ENCODE results near the gene BMP8B. TPM values are rescaled to one million over a fixed set of nuclear protein-coding genes. Genes with fewer than 3 reads are reported as not detected.

BMP8B gene
- total RNA-seq, 1 experiment from 2014 or later: 2.4 TPM

DNA sequence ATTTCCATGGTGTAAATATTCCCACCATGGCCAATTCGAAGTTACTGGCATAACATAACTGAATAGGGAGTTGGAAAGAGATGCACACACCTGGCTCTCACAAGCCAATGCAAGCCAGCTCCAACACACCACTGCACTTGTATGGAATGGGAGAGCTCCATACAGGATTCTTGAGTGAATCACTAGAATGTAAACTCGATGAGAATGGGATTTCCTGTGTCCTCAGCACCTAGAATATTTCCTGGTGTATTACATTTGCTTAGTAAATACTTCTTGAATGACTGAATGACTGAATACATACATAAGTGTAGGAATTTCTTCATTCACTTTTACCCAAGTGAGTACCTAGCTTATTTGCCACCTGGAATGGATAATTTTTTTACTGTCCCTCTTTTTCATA, 66.2 kb downstream of the BMP8B start:
- no peak for DNase-seq (ENCODE audit: low read depth)

DNA sequence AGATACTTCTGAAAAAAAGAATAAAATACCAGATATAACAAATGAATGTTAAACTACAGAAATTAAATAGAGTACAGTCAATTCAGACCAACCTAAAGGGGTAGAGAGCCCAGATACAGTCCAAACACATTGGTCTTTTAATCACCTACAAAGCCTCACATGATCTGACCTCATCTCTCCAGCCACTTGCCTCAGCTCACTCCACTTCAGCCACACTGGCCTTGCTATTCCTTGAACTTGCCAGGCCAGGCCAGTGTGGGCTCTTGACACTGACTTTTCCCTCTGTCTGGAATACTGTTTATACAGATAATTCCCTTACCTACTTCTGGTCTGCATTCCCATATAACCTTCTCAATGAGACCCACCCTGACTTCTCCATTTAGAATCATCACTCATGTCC, 67.0 kb downstream of the BMP8B start:
- DNase-seq (ENCODE audit: low read depth): no peak

DNA sequence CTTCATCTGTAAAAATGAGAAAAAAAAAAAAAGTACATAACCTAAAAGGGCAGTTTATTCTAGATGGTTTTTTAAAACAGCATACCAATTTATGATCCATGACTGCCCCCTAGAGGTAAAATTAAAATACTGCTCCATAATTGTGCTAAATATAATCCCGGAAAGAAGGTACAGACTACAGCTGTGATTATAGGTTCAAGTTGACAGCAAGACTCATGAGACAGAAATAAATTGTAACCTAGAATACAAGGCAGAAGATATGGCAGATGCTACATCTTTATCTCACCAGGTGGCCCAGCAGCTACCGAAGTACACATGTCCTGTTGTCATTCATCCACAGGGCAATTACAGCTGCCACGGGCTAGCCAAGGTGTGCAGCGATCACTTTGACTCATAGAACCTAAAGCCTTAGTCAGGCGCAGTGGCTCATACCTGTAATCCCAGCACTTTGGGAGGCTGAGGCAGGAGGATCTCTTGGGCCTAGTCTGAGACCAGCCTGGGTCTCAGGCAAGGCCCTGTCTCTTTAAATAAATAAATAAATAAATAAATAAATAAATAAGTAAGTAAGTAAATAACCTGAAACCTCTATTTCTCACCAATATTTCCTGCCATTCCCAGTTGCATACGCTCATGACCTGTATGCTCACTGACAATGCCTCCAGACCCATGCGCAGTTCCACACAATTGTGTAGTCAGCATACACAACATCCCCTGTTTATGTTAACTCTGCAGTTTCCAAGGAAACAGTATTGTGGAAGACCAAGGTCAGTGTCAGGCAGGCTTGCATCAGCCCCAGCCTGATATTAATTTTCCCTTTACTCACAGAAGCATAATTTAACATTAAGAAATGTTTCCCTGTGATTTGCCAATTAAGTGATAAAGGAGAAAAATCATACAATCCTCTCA, 68.3 kb downstream of the BMP8B start:
- DNase-seq (ENCODE audit: low read depth): peak; percentile 61

DNA sequence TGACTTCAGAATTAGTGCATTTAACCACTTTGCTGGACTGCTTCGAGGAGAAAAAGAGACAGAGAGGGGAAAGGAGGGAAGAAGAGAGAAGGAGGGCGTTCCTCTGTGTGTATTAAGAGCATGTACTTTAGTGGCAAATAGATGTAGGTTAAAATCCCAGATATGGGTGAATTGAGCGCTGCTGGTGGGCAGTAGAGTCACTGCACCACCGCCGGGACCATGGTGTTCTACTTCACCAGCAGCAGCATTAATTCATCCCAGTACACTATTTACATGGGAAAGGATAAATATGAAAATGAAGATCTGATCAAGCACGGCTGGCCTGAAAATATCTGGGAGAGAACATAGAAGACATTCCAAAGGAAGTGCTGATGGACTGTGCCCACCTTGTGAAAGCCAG, 70.9 kb downstream of the BMP8B start:
- no peak for DNase-seq (ENCODE audit: low read depth)

DNA sequence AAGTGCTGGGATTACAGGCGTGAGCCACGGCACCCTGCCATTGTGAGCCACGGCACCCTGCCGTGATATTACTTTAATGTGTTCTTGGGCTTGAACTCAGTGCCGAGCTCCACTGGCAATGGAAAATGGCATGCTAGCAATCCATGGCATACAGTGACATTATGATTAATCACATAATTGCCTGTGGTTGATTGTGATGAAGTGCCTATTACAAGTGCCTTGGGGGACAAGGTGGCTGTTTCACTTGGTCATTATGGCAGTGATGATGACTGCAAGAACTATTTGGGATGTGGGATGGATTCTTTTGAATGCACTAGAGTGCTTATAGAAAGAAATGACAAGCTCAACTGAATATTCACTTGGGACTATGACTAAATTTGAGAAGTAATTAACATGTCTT, 75.1 kb downstream of the BMP8B start:
- no peak for DNase-seq (ENCODE audit: low read depth)

DNA sequence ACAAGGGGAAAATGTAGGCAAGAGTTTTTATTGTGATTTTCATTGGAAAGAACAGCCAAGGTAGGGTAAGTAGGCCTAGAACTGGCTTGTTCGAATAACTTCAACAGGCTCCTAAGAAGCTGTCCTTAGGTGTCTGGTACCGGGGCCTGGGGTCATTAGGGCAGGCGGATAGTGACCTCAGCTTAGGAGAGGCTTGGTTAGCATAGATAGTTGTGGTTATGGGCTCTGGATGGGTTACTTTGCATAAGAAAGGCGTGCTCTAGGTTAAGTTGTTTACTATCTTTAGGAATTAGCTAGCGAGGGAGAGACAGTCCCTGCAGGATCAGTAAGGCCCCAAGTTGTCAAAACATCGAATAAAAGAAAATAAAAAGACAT, 76.7 kb downstream of the BMP8B start:
- no peak for DNase-seq (ENCODE audit: low read depth)

DNA sequence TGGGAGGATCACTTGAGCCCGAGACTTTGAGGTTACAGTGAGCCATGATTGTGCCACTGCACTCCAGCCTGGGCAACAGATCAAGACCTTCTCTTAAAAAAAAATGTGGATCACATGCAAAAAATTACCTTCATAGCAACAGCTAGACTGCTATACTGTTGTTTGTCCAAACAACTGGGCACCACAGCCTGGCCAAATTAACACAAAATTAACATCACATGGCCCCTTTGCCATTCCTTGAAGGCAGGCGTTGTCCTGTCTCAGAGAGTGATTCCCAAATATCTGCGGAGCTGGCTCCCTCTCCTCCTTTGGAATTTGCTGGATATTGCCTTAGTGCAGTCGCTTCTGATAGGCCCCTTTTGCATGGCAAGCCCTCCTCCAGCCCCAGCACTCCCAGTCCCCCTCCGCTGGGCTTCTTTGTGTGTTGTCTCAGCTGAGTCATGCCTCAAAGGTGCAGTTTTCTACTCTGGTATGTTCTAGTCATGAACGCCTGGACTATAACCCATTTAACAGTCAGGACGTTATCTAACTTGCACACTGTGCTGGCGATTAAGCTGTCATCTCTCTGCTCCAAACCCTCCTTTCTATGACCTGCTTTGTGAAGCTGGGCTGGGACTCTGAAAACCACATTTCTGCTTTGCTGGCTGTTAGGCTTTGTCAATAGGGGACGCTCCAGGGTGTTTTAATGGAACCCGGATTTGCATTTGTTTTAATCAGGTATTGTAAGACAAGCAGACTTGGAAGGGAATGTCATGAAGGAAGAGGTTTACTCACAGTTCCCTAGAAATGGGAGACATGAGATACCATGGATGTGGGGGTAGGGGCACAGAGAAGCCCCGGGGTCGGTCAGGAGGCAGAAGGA, 77.3 kb downstream of the BMP8B start:
- no peak for DNase-seq (ENCODE audit: low read depth)

DNA sequence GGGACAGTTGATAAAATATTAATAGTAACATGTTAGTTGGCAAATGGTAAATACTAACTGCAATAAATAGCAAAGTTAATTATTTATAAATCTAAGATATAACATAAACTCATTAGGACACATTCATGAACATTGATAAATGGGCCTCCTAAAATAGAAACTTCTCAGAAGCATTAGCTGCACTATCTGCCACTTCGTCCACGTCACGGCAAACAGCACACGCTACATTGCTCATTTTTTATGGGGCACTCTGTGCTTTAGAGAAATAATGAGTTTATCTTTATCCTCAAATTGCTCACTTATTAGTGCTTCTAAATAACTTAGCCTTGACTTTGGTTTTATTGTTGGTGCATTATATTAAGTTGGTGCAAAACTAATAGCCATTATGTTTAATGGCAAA, 81.2 kb downstream of the BMP8B start:
- DNase-seq (ENCODE audit: low read depth): no peak

Other genes with a start within 250 kb of the BMP8B start
- gene PABPC4, start 212.1 kb downstream of the BMP8B start, total RNA-seq (2014; rRNA removed; shearing (Covaris generic)): 84.9 and 116 TPM in 2 replicates
- not detected in 2 replicates for gene HEYL, start 149.2 kb downstream of the BMP8B start, total RNA-seq (2014; rRNA removed; shearing (Covaris generic))
- not detected in 2 replicates for gene NT5C1A, start 116.8 kb downstream of the BMP8B start, total RNA-seq (2014; rRNA removed; shearing (Covaris generic))
- 0.10 and 0.12 TPM in 2 replicates for gene HPCAL4, start 97.4 kb downstream of the BMP8B start, total RNA-seq (2014; rRNA removed; shearing (Covaris generic))
- 65.8 and 75.6 TPM in 2 replicates for gene PPIE, start 50.0 kb downstream of the BMP8B start, total RNA-seq (2014; rRNA removed; shearing (Covaris generic))
- 1.9 and 2.6 TPM in 2 replicates for gene OXCT2, start 17.5 kb downstream of the BMP8B start, total RNA-seq (2014; rRNA removed; shearing (Covaris generic))
- 23.7 and 29.8 TPM in 2 replicates for gene TRIT1, start 94.6 kb upstream of the BMP8B start, total RNA-seq (2014; rRNA removed; shearing (Covaris generic))
- gene MYCL, start 113.1 kb upstream of the BMP8B start, total RNA-seq (2014; rRNA removed; shearing (Covaris generic)): 0.10 and 0.12 TPM in 2 replicates
- 7.9 and 8.1 TPM in 2 replicates for gene MFSD2A, start 166.3 kb upstream of the BMP8B start, total RNA-seq (2014; rRNA removed; shearing (Covaris generic))